Esophagus squamous epithelium (tissue), 4 donors: ENCODE measurements around the gene ASTN2.

Experiments
- POLR2A ChIP-seq, 4 donors: fragments of 450-650 bp; IDR thresholded peaks; one replicate each; pipeline ENCODE4 v1.6.1; 2017; ENCODE audit warnings: antibody characterized with exemption in 4 of 4, mild to moderate bottlenecking in 4 of 4, moderate library complexity in 3 of 4
- TF ChIP-seq, protein P1 (sequence below), 6 experiments: fragments of 450-650 bp in 4 of 6; fragments of 200-600 bp in 2 of 6; sonication (generic) in 2 of 6; IDR thresholded peaks; one replicate each; pipeline ENCODE4 v1.5.1; 2016 to 2019; ENCODE audit warnings: antibody characterized with exemption in 6 of 6, mild to moderate bottlenecking in 4 of 6, moderate library complexity in 4 of 6

- TF ChIP-seq, protein P1, sequence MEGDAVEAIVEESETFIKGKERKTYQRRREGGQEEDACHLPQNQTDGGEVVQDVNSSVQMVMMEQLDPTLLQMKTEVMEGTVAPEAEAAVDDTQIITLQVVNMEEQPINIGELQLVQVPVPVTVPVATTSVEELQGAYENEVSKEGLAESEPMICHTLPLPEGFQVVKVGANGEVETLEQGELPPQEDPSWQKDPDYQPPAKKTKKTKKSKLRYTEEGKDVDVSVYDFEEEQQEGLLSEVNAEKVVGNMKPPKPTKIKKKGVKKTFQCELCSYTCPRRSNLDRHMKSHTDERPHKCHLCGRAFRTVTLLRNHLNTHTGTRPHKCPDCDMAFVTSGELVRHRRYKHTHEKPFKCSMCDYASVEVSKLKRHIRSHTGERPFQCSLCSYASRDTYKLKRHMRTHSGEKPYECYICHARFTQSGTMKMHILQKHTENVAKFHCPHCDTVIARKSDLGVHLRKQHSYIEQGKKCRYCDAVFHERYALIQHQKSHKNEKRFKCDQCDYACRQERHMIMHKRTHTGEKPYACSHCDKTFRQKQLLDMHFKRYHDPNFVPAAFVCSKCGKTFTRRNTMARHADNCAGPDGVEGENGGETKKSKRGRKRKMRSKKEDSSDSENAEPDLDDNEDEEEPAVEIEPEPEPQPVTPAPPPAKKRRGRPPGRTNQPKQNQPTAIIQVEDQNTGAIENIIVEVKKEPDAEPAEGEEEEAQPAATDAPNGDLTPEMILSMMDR (IDR thresholded peaks at IDR 0.05), result no peak
- no peak for TF ChIP-seq POLR2A (IDR thresholded peaks at IDR 0.05)
Observed at GRCh38 chr9:116541402-116541801, 873.5 kb downstream of the ASTN2 start.
